ENCODE data around the gene ORC5. TPM values are rescaled to one million over a fixed set of nuclear protein-coding genes. Genes with fewer than 3 reads are reported as not detected.

Gene ORC5
- total and polyA plus RNA-seq, 2 experiments from 2014 or later = 10.9 to 89.0 TPM

DNA sequence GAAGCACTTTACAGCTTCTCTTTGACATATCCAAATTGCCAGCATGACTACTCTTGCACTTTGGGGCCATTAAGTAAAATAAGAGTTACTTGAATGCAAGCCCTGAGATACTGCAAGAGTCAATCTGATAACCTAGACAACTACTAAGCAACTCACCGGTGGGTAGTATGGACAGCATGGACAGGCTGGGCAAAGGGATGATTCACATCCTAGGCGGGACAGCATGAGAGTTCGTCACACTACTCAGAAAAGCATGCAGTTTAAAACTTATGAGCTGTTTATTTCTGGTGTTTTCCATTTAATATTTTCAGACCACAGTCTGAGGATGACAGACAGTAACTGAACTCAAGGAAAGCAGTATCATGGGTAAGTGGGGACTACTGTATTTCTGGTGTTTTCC is 84.0 kb downstream of the ORC5 start (continued):
- no peak for TF ChIP-seq JUNB (IDR thresholded peaks at IDR 0.05; ENCODE audit: unreplicated experiment)
- TF ChIP-seq, protein P1, sequence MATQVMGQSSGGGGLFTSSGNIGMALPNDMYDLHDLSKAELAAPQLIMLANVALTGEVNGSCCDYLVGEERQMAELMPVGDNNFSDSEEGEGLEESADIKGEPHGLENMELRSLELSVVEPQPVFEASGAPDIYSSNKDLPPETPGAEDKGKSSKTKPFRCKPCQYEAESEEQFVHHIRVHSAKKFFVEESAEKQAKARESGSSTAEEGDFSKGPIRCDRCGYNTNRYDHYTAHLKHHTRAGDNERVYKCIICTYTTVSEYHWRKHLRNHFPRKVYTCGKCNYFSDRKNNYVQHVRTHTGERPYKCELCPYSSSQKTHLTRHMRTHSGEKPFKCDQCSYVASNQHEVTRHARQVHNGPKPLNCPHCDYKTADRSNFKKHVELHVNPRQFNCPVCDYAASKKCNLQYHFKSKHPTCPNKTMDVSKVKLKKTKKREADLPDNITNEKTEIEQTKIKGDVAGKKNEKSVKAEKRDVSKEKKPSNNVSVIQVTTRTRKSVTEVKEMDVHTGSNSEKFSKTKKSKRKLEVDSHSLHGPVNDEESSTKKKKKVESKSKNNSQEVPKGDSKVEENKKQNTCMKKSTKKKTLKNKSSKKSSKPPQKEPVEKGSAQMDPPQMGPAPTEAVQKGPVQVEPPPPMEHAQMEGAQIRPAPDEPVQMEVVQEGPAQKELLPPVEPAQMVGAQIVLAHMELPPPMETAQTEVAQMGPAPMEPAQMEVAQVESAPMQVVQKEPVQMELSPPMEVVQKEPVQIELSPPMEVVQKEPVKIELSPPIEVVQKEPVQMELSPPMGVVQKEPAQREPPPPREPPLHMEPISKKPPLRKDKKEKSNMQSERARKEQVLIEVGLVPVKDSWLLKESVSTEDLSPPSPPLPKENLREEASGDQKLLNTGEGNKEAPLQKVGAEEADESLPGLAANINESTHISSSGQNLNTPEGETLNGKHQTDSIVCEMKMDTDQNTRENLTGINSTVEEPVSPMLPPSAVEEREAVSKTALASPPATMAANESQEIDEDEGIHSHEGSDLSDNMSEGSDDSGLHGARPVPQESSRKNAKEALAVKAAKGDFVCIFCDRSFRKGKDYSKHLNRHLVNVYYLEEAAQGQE (IDR thresholded peaks at IDR 0.05; ENCODE audit: unreplicated experiment) = no peak

- H3K36me3 Mint-ChIP-seq (ENCODE audit: low read depth) = no peaks in the 10 kb centered on the region
- H3K4me3 ChIP-seq = no peak overlapping the region
- H3K27ac ChIP-seq (ENCODE audit: low read depth) = no peak overlapping the region
- no peak overlapping the region for H3K4me2 ChIP-seq
- H3K9me2 ChIP-seq (ENCODE audit: insufficient read depth) = no peaks in the 10 kb centered on the region
- no peaks in the 10 kb centered on the region for H3K4me1 ChIP-seq (ENCODE audit: insufficient read depth)
- no peak overlapping the region for H3K27ac Mint-ChIP-seq
- no peaks in the 10 kb centered on the region for H3K27me3 Mint-ChIP-seq (ENCODE audit: insufficient read depth, low read depth, poor library complexity)
- H3K4me3 Mint-ChIP-seq = no peak overlapping the region
- peaks cover 6% of the 10 kb centered on the region for H3K4me1 Mint-ChIP-seq
- no peaks in the 10 kb centered on the region for H3K27me3 ChIP-seq (ENCODE audit: insufficient read depth)
- no peaks in the 10 kb centered on the region for H3K9me3 Mint-ChIP-seq
- DNase-seq (ENCODE audit: low spot score) = no peak
- no peak overlapping the region for H2AFZ ChIP-seq
- ATAC-seq = no peak
- H3F3A ChIP-seq (replicated peaks; ENCODE audit: low read depth) = no peaks in the 10 kb centered on the region
- H3K36me3 ChIP-seq (ENCODE audit: insufficient read depth) = no peaks in the 10 kb centered on the region
- no peaks in the 10 kb centered on the region for H4K20me1 ChIP-seq (replicated peaks; ENCODE audit: insufficient read depth)
- no peaks in the 10 kb centered on the region for H3K79me2 ChIP-seq (replicated peaks; ENCODE audit: insufficient read depth)
- no peak for TF ChIP-seq CREB1 (CRISPR knock-in tag; IDR thresholded peaks at IDR 0.05; ENCODE audit: low read depth)
- no peak for TF ChIP-seq ZNF114 (CRISPR knock-in tag; IDR thresholded peaks at IDR 0.05)
- no peak for TF ChIP-seq EZH2 (IDR thresholded peaks at IDR 0.05; ENCODE audit: low read depth, unreplicated experiment)
- TF ChIP-seq NANOG (IDR thresholded peaks at IDR 0.05; ENCODE audit: borderline replicate concordance) = no peak
- TF ChIP-seq JUNB (IDR thresholded peaks at IDR 0.05; ENCODE audit: unreplicated experiment) = no peak
- TF ChIP-seq, protein P2, sequence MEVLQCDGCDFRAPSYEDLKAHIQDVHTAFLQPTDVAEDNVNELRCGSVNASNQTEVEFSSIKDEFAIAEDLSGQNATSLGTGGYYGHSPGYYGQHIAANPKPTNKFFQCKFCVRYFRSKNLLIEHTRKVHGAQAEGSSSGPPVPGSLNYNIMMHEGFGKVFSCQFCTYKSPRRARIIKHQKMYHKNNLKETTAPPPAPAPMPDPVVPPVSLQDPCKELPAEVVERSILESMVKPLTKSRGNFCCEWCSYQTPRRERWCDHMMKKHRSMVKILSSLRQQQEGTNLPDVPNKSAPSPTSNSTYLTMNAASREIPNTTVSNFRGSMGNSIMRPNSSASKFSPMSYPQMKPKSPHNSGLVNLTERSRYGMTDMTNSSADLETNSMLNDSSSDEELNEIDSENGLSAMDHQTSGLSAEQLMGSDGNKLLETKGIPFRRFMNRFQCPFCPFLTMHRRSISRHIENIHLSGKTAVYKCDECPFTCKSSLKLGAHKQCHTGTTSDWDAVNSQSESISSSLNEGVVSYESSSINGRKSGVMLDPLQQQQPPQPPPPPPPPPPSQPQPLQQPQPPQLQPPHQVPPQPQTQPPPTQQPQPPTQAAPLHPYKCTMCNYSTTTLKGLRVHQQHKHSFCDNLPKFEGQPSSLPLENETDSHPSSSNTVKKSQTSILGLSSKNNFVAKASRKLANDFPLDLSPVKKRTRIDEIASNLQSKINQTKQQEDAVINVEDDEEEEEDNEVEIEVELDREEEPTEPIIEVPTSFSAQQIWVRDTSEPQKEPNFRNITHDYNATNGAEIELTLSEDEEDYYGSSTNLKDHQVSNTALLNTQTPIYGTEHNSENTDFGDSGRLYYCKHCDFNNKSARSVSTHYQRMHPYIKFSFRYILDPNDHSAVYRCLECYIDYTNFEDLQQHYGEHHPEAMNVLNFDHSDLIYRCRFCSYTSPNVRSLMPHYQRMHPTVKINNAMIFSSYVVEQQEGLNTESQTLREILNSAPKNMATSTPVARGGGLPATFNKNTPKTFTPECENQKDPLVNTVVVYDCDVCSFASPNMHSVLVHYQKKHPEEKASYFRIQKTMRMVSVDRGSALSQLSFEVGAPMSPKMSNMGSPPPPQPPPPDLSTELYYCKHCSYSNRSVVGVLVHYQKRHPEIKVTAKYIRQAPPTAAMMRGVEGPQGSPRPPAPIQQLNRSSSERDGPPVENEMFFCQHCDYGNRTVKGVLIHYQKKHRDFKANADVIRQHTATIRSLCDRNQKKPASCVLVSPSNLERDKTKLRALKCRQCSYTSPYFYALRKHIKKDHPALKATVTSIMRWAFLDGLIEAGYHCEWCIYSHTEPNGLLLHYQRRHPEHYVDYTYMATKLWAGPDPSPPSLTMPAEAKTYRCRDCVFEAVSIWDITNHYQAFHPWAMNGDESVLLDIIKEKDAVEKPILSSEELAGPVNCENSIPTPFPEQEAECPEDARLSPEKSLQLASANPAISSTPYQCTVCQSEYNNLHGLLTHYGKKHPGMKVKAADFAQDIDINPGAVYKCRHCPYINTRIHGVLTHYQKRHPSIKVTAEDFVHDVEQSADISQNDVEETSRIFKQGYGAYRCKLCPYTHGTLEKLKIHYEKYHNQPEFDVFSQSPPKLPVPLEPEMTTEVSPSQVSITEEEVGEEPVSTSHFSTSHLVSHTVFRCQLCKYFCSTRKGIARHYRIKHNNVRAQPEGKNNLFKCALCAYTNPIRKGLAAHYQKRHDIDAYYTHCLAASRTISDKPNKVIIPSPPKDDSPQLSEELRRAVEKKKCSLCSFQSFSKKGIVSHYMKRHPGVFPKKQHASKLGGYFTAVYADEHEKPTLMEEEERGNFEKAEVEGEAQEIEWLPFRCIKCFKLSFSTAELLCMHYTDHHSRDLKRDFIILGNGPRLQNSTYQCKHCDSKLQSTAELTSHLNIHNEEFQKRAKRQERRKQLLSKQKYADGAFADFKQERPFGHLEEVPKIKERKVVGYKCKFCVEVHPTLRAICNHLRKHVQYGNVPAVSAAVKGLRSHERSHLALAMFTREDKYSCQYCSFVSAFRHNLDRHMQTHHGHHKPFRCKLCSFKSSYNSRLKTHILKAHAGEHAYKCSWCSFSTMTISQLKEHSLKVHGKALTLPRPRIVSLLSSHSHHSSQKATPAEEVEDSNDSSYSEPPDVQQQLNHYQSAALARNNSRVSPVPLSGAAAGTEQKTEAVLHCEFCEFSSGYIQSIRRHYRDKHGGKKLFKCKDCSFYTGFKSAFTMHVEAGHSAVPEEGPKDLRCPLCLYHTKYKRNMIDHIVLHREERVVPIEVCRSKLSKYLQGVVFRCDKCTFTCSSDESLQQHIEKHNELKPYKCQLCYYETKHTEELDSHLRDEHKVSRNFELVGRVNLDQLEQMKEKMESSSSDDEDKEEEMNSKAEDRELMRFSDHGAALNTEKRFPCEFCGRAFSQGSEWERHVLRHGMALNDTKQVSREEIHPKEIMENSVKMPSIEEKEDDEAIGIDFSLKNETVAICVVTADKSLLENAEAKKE (CRISPR knock-in tag; IDR thresholded peaks at IDR 0.05) = no peak
- TF ChIP-seq POLR2AphosphoS5 (IDR thresholded peaks at IDR 0.05; ENCODE audit: low read depth) = no peak
- TF ChIP-seq, protein P1 (IDR thresholded peaks at IDR 0.05; ENCODE audit: unreplicated experiment) = no peak
- no peak for TF ChIP-seq CTCF (conservative IDR thresholded peaks at IDR 0.05; ENCODE audit: low read depth in 2 of 2)
- no peak for TF ChIP-seq STAT1 (IDR thresholded peaks at IDR 0.05; ENCODE audit: unreplicated experiment)
Measured at GRCh38 chr7:104113788-104114187, 94.0 kb downstream of the ORC5 start.
